Measurements from ENCODE around the gene RFX4.

DNA sequence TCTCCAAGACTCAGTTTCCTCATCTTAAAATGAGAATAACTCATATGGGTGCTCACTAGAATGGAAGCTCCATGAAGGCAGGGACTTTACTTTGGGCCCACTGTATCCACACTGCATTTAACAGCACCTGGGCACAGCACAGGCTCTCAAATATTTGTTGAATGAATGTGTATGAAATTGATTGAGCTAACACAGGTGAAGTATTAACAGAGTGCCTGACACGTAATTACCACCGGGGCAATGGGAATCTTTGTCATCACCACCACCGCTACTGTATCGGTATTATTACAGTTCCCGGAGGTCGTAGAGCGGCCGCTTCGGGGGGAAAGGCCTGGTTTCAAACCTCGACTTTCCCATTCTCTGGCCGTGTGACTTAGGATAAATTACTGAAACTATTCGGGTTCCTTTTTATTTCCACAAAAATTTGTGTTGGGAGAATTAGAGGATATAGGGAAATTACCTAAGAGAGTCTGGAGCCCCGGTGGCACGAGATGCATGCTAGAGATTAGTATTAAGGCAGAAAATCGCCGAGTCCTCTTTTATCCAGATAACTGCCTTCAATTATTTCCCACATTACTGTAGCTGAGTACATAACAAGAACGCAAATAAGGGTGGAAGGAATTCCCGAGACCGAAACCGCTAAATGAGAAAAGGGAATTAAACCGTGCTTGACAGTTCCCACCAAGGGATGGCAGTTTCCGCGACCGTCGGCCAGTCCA is 190.6 kb downstream of the RFX4 start:
- TF ChIP-seq, protein P1, sequence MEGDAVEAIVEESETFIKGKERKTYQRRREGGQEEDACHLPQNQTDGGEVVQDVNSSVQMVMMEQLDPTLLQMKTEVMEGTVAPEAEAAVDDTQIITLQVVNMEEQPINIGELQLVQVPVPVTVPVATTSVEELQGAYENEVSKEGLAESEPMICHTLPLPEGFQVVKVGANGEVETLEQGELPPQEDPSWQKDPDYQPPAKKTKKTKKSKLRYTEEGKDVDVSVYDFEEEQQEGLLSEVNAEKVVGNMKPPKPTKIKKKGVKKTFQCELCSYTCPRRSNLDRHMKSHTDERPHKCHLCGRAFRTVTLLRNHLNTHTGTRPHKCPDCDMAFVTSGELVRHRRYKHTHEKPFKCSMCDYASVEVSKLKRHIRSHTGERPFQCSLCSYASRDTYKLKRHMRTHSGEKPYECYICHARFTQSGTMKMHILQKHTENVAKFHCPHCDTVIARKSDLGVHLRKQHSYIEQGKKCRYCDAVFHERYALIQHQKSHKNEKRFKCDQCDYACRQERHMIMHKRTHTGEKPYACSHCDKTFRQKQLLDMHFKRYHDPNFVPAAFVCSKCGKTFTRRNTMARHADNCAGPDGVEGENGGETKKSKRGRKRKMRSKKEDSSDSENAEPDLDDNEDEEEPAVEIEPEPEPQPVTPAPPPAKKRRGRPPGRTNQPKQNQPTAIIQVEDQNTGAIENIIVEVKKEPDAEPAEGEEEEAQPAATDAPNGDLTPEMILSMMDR (IDR thresholded peaks at IDR 0.05), result no peak
- TF ChIP-seq POLR2A (IDR thresholded peaks at IDR 0.05), result no peak

Measured in upper lobe of left lung (tissue), 4 donors.